Breast epithelium (tissue), 4 donors: ENCODE measurements around the gene TNK2. TPM values are rescaled to one million over a fixed set of nuclear protein-coding genes. Genes with fewer than 3 reads are reported as not detected.

Source experiments
- DNase-seq, 2 donors: peaks; one replicate each; pipeline ENCODE4 v3.0.0-alpha.2; 2019; ENCODE audit warnings: low spot score in 2 of 2
- H3K27ac ChIP-seq, 2 donors: fragments of 200-600 bp; sonication (generic) in 1 of 2; one replicate each; pipeline ENCODE4 v1.5.1; 2016 to 2019; ENCODE audit warnings: mild to moderate bottlenecking in 1 of 2
- H3K27me3 ChIP-seq, 2 donors: fragments of 200-600 bp; sonication (generic) in 1 of 2; one replicate each; pipeline versions ENCODE4 v1.5.1 to v1.6.0; 2017 to 2019; ENCODE audit warnings: control low read depth in 1 of 2, mild to moderate bottlenecking in 1 of 2
- H3K36me3 ChIP-seq: fragments of 200-600 bp; one replicate; pipeline ENCODE4 v1.5.1; 2019
- H3K4me1 ChIP-seq, 2 donors: fragments of 200-600 bp; sonication (generic); one replicate each; pipeline ENCODE4 v1.5.1; 2016 to 2019; ENCODE audit warnings: control low read depth in 1 of 2
- H3K4me3 ChIP-seq, 3 donors: fragments of 200-600 bp; sonication (generic); 1 replicate in 2 of 3; 2 replicates in 1 of 3; pipeline ENCODE4 v1.5.1; 2016 to 2019; ENCODE audit warnings: mild to moderate bottlenecking in 3 of 3, moderate library complexity in 2 of 3
- H3K9me3 ChIP-seq, 2 donors: fragments of 200-600 bp; sonication (generic) in 1 of 2; one replicate each; pipeline ENCODE4 v1.5.1; 2016 to 2019; ENCODE audit warnings: control low read depth in 1 of 2
- CTCF ChIP-seq, 3 donors: fragments of 450-650 bp; IDR thresholded peaks; one replicate each; pipeline ENCODE4 v1.5.1; 2016 to 2017; ENCODE audit warnings: antibody characterized with exemption in 3 of 3, mild to moderate bottlenecking in 3 of 3, moderate library complexity in 3 of 3
- POLR2A ChIP-seq: fragments of 450-650 bp; IDR thresholded peaks from one replicate; pipeline ENCODE4 v1.6.1; 2016; ENCODE audit warnings: antibody characterized with exemption, mild to moderate bottlenecking, moderate library complexity
- POLR2AphosphoS5 ChIP-seq, 3 donors: sonication (generic); formaldehyde crosslinking; IDR thresholded peaks; one replicate each; pipeline ENCODE4 v1.6.1; 2017; ENCODE audit warnings: antibody characterized with exemption in 3 of 3
- intact Hi-C: fragments of 100-400 bp; cut with DNase I; formaldehyde crosslinking; loops from one replicate; pipeline ENCODE4 v1.15.1; 2023; ENCODE audit warnings: low total_unique reads
- total RNA-seq, 3 donors: library from RNA; depleted of rRNA; stranded (reverse); fragments of >200 nt; gene quantifications; one replicate each; pipeline ENCODE4 v1.1.0, GENCODE V29; 2016

Gene TNK2
- total RNA-seq, 3 donors from 2014 or later = 13.1 to 28.7 (median 24.9) TPM

GRCh38 chr3:195884691-195885035, 23.7 kb downstream of the TNK2 start:
- Histone ChIP-seq H3K9me3 (no peaks in the 10 kb centered on the region), H3K27me3 (no peaks in the 10 kb centered on the region), H3K27ac (no peak overlapping the region), H3K4me3 (no peak overlapping the region), H3K4me1 (no peaks in the 10 kb centered on the region), H3K36me3 (no peaks in the 10 kb centered on the region)
- TF ChIP-seq POLR2A (no peak), POLR2AphosphoS5 (IDR thresholded peaks at IDR 0.05) (no peak), CTCF (IDR thresholded peaks at IDR 0.05) (no peak)
- no peak for DNase-seq
- intact Hi-C loops = no loop called here

GRCh38 chr3:195883801-195884200, 24.6 kb downstream of the TNK2 start:
- H3K27me3 ChIP-seq = no peaks in the 10 kb centered on the region
- no peak overlapping the region for H3K4me3 ChIP-seq
- H3K9me3 ChIP-seq = no peaks in the 10 kb centered on the region
- DNase-seq = no peak
- intact Hi-C loops = no loop called here
- no peaks in the 10 kb centered on the region for H3K4me1 ChIP-seq
- H3K36me3 ChIP-seq = no peaks in the 10 kb centered on the region
- H3K27ac ChIP-seq = no peak overlapping the region
- TF ChIP-seq CTCF (IDR thresholded peaks at IDR 0.05) = no peak
- TF ChIP-seq POLR2A = no peak
- no peak for TF ChIP-seq POLR2AphosphoS5 (IDR thresholded peaks at IDR 0.05)

GRCh38 chr3:195883160-195883559, 25.2 kb downstream of the TNK2 start:
- no peaks in the 10 kb centered on the region for H3K36me3 ChIP-seq
- intact Hi-C loops = no loop called here
- TF ChIP-seq POLR2A (no peak), CTCF (IDR thresholded peaks at IDR 0.05) (no peak)

GRCh38 chr3:195882002-195882441, 26.3 kb downstream of the TNK2 start:
- no peak for DNase-seq
- Histone ChIP-seq H3K4me3 (no peak overlapping the region), H3K36me3 (no peaks in the 10 kb centered on the region), H3K27ac (no peak overlapping the region), H3K9me3 (no peaks in the 10 kb centered on the region), H3K27me3 (no peaks in the 10 kb centered on the region), H3K4me1 (no peaks in the 10 kb centered on the region)
- intact Hi-C loops = no loop called here
- TF ChIP-seq POLR2A = no peak
- TF ChIP-seq CTCF (IDR thresholded peaks at IDR 0.05) = no peak
- no peak for TF ChIP-seq POLR2AphosphoS5 (IDR thresholded peaks at IDR 0.05)

More at GRCh38 chr3:195883160-195883559, 25.2 kb downstream of the TNK2 start:
- Histone ChIP-seq H3K27ac (no peak overlapping the region), H3K9me3 (no peaks in the 10 kb centered on the region), H3K4me3 (no peak overlapping the region), H3K4me1 (no peaks in the 10 kb centered on the region), H3K27me3 (no peaks in the 10 kb centered on the region)
- DNase-seq = no peak

GRCh38 chr3:195881276-195881988, 26.9 kb downstream of the TNK2 start:
- intact Hi-C loops = no loop called here
- no peaks in the 10 kb centered on the region for H3K9me3 ChIP-seq
- H3K4me3 ChIP-seq = no peak overlapping the region
- H3K4me1 ChIP-seq = no peaks in the 10 kb centered on the region
- H3K27ac ChIP-seq = no peak overlapping the region
- DNase-seq = no peak
- H3K36me3 ChIP-seq = no peaks in the 10 kb centered on the region
- TF ChIP-seq POLR2AphosphoS5 (IDR thresholded peaks at IDR 0.05) = no peak
- TF ChIP-seq CTCF (IDR thresholded peaks at IDR 0.05) = no peak
- TF ChIP-seq POLR2A = no peak
- H3K27me3 ChIP-seq = no peaks in the 10 kb centered on the region
